Activated T-helper 2 cell treated with anti-CD3 and anti-CD28 coated beads, Interferon-gamma antibody, Interleukin-2, Interleukin-4, amounts not matched to agents 10 μg/mL and 5 μg/mL and 100 μg/mL, durations not matched to agents 14 hours and 24 hours and 36 hours (primary cell): ENCODE data around the gene ZNF774. TPM values are rescaled to one million over a fixed set of nuclear protein-coding genes. Genes with fewer than 3 reads are reported as not detected.
"Not testable (repeated sequence)": the region's sequence is repeated elsewhere in the genome, so short reads cannot be mapped to it uniquely, and the experiment has no call there.

Source experiments
- DNase-seq: peaks from one replicate; pipeline ENCODE4 v3.0.0; 2021; ENCODE audit warnings: low spot score
- H3K27ac Mint-ChIP-seq: one replicate; pipeline ENCODE4 v1.8.0; 2021; ENCODE audit warnings: mixed read lengths
- H3K27me3 Mint-ChIP-seq: one replicate; pipeline ENCODE4 v1.8.0; 2021; ENCODE audit warnings: low read depth, mixed read lengths
- H3K36me3 Mint-ChIP-seq: one replicate; pipeline ENCODE4 v1.8.0; 2021; ENCODE audit warnings: low read depth, mixed read lengths
- H3K4me1 Mint-ChIP-seq: one replicate; pipeline ENCODE4 v1.8.0; 2021; ENCODE audit warnings: low read depth, mixed read lengths
- H3K4me3 Mint-ChIP-seq: one replicate; pipeline ENCODE4 v1.8.0; 2021; ENCODE audit warnings: low read depth, mild to moderate bottlenecking, moderate library complexity, mixed read lengths
- H3K9me3 Mint-ChIP-seq: one replicate; pipeline ENCODE4 v1.8.0; 2021; ENCODE audit warnings: mixed read lengths
- intact Hi-C: fragments of 100-400 bp; cut with micrococcal nuclease; formaldehyde crosslinking; loops from one replicate; pipeline ENCODE4 v1.15.1; 2023
- total RNA-seq: library from RNA; stranded (reverse); gene quantifications from 2 replicates; pipeline ENCODE4 v1.2.3, GENCODE V29; 2022

Gene ZNF774
- total RNA-seq, 1 donor from 2014 or later = 2.7 TPM

- DNase-seq = no peak
These were observed 48.1 kb downstream of the ZNF774 start for GRCh38 chr15:90400005-90400758.

GRCh38 chr15:90400759-90401314 is 48.8 kb downstream of the ZNF774 start:
- DNase-seq = peak; percentile 70
- intact Hi-C loops = loop anchor here (1.0 to 5.0 kb wide), 4 partner anchors 7 to 171 kb away; no protein-coding TSS in a partner anchor
- Mint-ChIP-seq H3K4me3 (peak overlapping the region; percentile 68), H3K27me3 (no peaks in the 10 kb centered on the region), H3K4me1 (peaks cover 55% of the 10 kb centered on the region), H3K36me3 (peaks cover 29% of the 10 kb centered on the region), H3K27ac (peak overlapping the region; percentile 93), H3K9me3 (no peaks in the 10 kb centered on the region)

More at GRCh38 chr15:90400005-90400758, 48.1 kb downstream of the ZNF774 start:
- no peaks in the 10 kb centered on the region for H3K9me3 Mint-ChIP-seq
- intact Hi-C loops = loop anchor here (1.0 to 5.0 kb wide), 3 partner anchors 8 to 172 kb away; no protein-coding TSS in a partner anchor
- peak overlapping the region; percentile 68 for H3K4me3 Mint-ChIP-seq
- peak overlapping the region; percentile 93 for H3K27ac Mint-ChIP-seq
- peaks cover 33% of the 10 kb centered on the region for H3K36me3 Mint-ChIP-seq
- H3K27me3 Mint-ChIP-seq = no peaks in the 10 kb centered on the region
- H3K4me1 Mint-ChIP-seq = peaks cover 55% of the 10 kb centered on the region

GRCh38 chr15:90401495-90401894 is 49.4 kb downstream of the ZNF774 start:
- H3K27me3 Mint-ChIP-seq = no peaks in the 10 kb centered on the region
- peak overlapping the region; percentile 93 for H3K27ac Mint-ChIP-seq
- intact Hi-C loops = loop anchor here (1.0 to 5.0 kb wide), 3 partner anchors 18 to 171 kb away; no protein-coding TSS in a partner anchor
- peaks cover 24% of the 10 kb centered on the region for H3K36me3 Mint-ChIP-seq
- H3K9me3 Mint-ChIP-seq = no peaks in the 10 kb centered on the region
- H3K4me3 Mint-ChIP-seq = peak overlapping the region; percentile 68
- H3K4me1 Mint-ChIP-seq = peaks cover 56% of the 10 kb centered on the region
- DNase-seq = no peak

- intact Hi-C loops = loop anchor here (2.0 to 5.0 kb wide), 3 partner anchors 13 to 170 kb away; partner anchors contain the start of gene IQGAP1
- H3K36me3 Mint-ChIP-seq = peaks cover 24% of the 10 kb centered on the region
These were observed 50.1 kb downstream of the ZNF774 start for GRCh38 chr15:90402223-90402622.

GRCh38 chr15:90402767-90403166 is 50.7 kb downstream of the ZNF774 start:
- no peaks in the 10 kb centered on the region for H3K9me3 Mint-ChIP-seq
- H3K27ac Mint-ChIP-seq = peak overlapping the region; percentile 93
- H3K36me3 Mint-ChIP-seq = peaks cover 24% of the 10 kb centered on the region
- no peaks in the 10 kb centered on the region for H3K27me3 Mint-ChIP-seq
- intact Hi-C loops = loop anchor here (2.0 to 5.0 kb wide), 3 partner anchors 14 to 170 kb away; partner anchors contain the start of gene IQGAP1
- peaks cover 67% of the 10 kb centered on the region for H3K4me1 Mint-ChIP-seq
- H3K4me3 Mint-ChIP-seq = no peak overlapping the region
- DNase-seq = no peak

More at GRCh38 chr15:90402223-90402622, 50.1 kb downstream of the ZNF774 start:
- no peak for DNase-seq
- no peaks in the 10 kb centered on the region for H3K9me3 Mint-ChIP-seq
- peak overlapping the region; percentile 93 for H3K27ac Mint-ChIP-seq
- H3K27me3 Mint-ChIP-seq = no peaks in the 10 kb centered on the region
- H3K4me1 Mint-ChIP-seq = peaks cover 63% of the 10 kb centered on the region
- peak overlapping the region; percentile 0 for H3K4me3 Mint-ChIP-seq

GRCh38 chr15:90405055-90405607 is 53.0 kb downstream of the ZNF774 start:
- Mint-ChIP-seq H3K9me3 (peaks cover 12% of the 10 kb centered on the region), H3K27ac (no peak overlapping the region), H3K36me3 (peaks cover 39% of the 10 kb centered on the region), H3K27me3 (no peaks in the 10 kb centered on the region), H3K4me1 (peaks cover 75% of the 10 kb centered on the region), H3K4me3 (no peak overlapping the region)
- DNase-seq = no peak
- intact Hi-C loops = loop anchor here (5.0 kb wide), 2 partner anchors 77 to 98 kb away; no protein-coding TSS in a partner anchor

GRCh38 chr15:90407336-90407735 is 55.3 kb downstream of the ZNF774 start:
- Mint-ChIP-seq H3K27ac (peak overlapping the region; percentile 72), H3K27me3 (no peaks in the 10 kb centered on the region), H3K4me1 (peaks cover 68% of the 10 kb centered on the region), H3K9me3 (peaks cover 12% of the 10 kb centered on the region), H3K36me3 (peaks cover 43% of the 10 kb centered on the region), H3K4me3 (no peak overlapping the region)
- DNase-seq = no peak
- intact Hi-C loops = loop anchor here (5.0 kb wide), 2 partner anchors 75 to 100 kb away; no protein-coding TSS in a partner anchor

GRCh38 chr15:90407871-90408317 is 55.8 kb downstream of the ZNF774 start:
- intact Hi-C loops = loop anchor here (1.0 to 5.0 kb wide), 4 partner anchors 8 to 101 kb away; no protein-coding TSS in a partner anchor

GRCh38 chr15:90408657-90409056 is 56.6 kb downstream of the ZNF774 start:
- H3K36me3 Mint-ChIP-seq = peaks cover 39% of the 10 kb centered on the region
- H3K9me3 Mint-ChIP-seq = peaks cover 12% of the 10 kb centered on the region
- DNase-seq = no peak
- no peaks in the 10 kb centered on the region for H3K27me3 Mint-ChIP-seq
- no peak overlapping the region for H3K4me3 Mint-ChIP-seq
- H3K4me1 Mint-ChIP-seq = peaks cover 78% of the 10 kb centered on the region
- intact Hi-C loops = loop anchor here (1.0 to 5.0 kb wide), 4 partner anchors 8 to 101 kb away; no protein-coding TSS in a partner anchor
- H3K27ac Mint-ChIP-seq = peak overlapping the region; percentile 72

More at GRCh38 chr15:90407871-90408317, 55.8 kb downstream of the ZNF774 start:
- Mint-ChIP-seq H3K36me3 (peaks cover 39% of the 10 kb centered on the region), H3K4me1 (peaks cover 70% of the 10 kb centered on the region), H3K4me3 (peak overlapping the region; percentile 37), H3K27ac (peak overlapping the region; percentile 72), H3K9me3 (peaks cover 12% of the 10 kb centered on the region), H3K27me3 (no peaks in the 10 kb centered on the region)
- peak; percentile 30 for DNase-seq

GRCh38 chr15:90409587-90409986 is 57.5 kb downstream of the ZNF774 start:
- peak overlapping the region; percentile 3 for H3K4me3 Mint-ChIP-seq
- peaks cover 79% of the 10 kb centered on the region for H3K4me1 Mint-ChIP-seq
- H3K9me3 Mint-ChIP-seq = peaks cover 12% of the 10 kb centered on the region
- intact Hi-C loops = loop anchor here (5.0 kb wide), 2 partner anchors 73 to 102 kb away; no protein-coding TSS in a partner anchor
- peaks cover 32% of the 10 kb centered on the region for H3K36me3 Mint-ChIP-seq
- DNase-seq, H3K27me3 Mint-ChIP-seq: not testable (repeated sequence)
- H3K27ac Mint-ChIP-seq = peak overlapping the region; percentile 79

- Mint-ChIP-seq H3K36me3 (peaks cover 29% of the 10 kb centered on the region), H3K4me1 (peaks cover 77% of the 10 kb centered on the region), H3K9me3 (peaks cover 12% of the 10 kb centered on the region)
- H3K27me3 Mint-ChIP-seq, H3K27ac Mint-ChIP-seq, H3K4me3 Mint-ChIP-seq, DNase-seq: not testable (repeated sequence)
- intact Hi-C loops = loop anchor here (10.0 kb wide), 1 partner anchor 444 kb away; no protein-coding TSS in a partner anchor
These were observed 58.2 kb downstream of the ZNF774 start for GRCh38 chr15:90410316-90410715.

GRCh38 chr15:90411176-90411575 is 59.1 kb downstream of the ZNF774 start:
- Mint-ChIP-seq H3K27ac (peak overlapping the region; percentile 65), H3K27me3 (no peaks in the 10 kb centered on the region), H3K4me3 (no peak overlapping the region), H3K9me3 (peaks cover 12% of the 10 kb centered on the region), H3K36me3 (peaks cover 35% of the 10 kb centered on the region), H3K4me1 (peaks cover 76% of the 10 kb centered on the region)
- DNase-seq = no peak
- intact Hi-C loops = loop anchor here (10.0 kb wide), 1 partner anchor 444 kb away; no protein-coding TSS in a partner anchor
